Measurements from ENCODE around the gene SENP5. TPM values are rescaled to one million over a fixed set of nuclear protein-coding genes. Genes with fewer than 3 reads are reported as not detected.

SENP5 gene
- total and polyA plus RNA-seq, 12 donors = 9.1 to 41.6 (median 21.1) TPM

DNA sequence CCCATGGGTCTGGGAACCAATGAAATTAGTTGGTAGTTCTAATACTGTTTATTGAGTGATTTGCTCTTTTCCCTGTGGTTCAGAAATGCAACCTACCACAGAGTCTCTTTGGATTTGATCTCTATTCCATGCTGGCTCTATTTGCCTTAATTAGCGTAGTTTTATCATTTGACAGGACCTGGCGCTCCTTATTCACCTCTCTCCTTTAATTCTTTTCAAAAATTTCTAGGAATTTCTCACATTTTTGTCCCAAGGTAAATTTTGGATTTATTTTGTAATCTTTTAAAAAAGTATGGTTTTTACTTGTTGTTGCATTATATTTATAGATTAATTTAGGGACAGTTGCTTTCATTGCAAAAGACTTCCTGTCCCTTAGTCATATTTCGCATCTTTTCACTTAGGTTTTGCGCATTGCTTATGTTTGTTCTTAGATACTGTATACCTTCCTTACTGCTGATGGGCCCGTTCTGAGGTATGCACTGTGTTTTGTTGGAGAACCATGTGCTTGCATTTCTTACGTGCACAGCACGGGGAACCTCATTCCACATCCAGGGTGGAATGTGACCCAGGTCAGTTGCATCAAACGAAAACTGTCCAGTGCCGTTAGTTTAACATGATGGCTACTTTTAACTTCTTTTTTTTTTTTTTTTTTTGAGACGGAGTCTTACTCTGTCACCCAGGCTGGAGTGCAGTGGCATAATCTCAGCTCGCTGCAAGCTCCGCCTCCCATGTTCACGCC, 27.0 kb downstream of the SENP5 start:
- 93 to 95% (median 94%) methylated on average over 13 of the region's 13 CpGs for WGBS, 4 donors
- TF ChIP-seq, protein P1, sequence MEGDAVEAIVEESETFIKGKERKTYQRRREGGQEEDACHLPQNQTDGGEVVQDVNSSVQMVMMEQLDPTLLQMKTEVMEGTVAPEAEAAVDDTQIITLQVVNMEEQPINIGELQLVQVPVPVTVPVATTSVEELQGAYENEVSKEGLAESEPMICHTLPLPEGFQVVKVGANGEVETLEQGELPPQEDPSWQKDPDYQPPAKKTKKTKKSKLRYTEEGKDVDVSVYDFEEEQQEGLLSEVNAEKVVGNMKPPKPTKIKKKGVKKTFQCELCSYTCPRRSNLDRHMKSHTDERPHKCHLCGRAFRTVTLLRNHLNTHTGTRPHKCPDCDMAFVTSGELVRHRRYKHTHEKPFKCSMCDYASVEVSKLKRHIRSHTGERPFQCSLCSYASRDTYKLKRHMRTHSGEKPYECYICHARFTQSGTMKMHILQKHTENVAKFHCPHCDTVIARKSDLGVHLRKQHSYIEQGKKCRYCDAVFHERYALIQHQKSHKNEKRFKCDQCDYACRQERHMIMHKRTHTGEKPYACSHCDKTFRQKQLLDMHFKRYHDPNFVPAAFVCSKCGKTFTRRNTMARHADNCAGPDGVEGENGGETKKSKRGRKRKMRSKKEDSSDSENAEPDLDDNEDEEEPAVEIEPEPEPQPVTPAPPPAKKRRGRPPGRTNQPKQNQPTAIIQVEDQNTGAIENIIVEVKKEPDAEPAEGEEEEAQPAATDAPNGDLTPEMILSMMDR (IDR thresholded peaks at IDR 0.05) = no peak
- no peak for TF ChIP-seq POLR2A (IDR thresholded peaks at IDR 0.05)

DNA sequence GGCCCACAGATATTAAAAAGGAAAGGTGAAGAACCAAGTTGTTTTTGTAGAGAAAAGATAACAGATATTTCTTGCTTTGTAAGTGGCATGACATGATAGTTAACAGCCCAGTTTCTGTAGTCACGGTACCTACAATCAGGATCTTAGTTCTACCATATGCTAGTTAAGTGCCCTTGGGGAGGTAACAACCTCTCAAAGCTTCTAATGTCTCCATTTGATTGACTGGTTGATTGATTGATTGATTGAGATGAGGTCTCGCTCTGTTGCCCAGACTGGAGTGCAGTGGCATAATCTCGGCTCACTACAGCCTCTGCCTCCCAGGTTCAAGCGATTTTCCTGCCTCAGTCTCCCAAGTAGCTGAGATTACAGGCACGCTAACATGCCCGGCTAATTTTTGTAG, 28.5 kb downstream of the SENP5 start:
- H3K27me3 ChIP-seq = no peaks in the 10 kb centered on the region
- no peak for TF ChIP-seq POLR2A (IDR thresholded peaks at IDR 0.05)
- TF ChIP-seq, protein P1 (IDR thresholded peaks at IDR 0.05) = no peak
- peaks cover 0 to 5% of the 10 kb centered on the region in 2 donors for H3K4me1 ChIP-seq (replicated peaks in 1 of 2)
- H3K27ac ChIP-seq = no peak overlapping the region
- H3K36me3 ChIP-seq (replicated peaks in 1 of 2) = peaks cover 0 to 13% of the 10 kb centered on the region in 2 donors
- intact Hi-C loops (cut with DNase I) = no loop called here
- no peak overlapping the region for H3K4me3 ChIP-seq
- WGBS, 4 donors = 91 to 97% (median 97%) methylated on average over 6 of the region's 6 CpGs
- no peak for DNase-seq
- no peaks in the 10 kb centered on the region for H3K9me3 ChIP-seq (replicated peaks in 1 of 3)

More for the DNA sequence above, 27.0 kb downstream of the SENP5 start:
- no peaks in the 10 kb centered on the region for H3K9me3 ChIP-seq (replicated peaks in 1 of 3)
- DNase-seq = no peak
- no peak overlapping the region for H3K4me3 ChIP-seq
- H3K4me1 ChIP-seq (replicated peaks in 1 of 2) = peaks cover 0 to 5% of the 10 kb centered on the region in 2 donors
- no peak overlapping the region for H3K27ac ChIP-seq
- intact Hi-C loops (cut with DNase I) = no loop called here
- H3K27me3 ChIP-seq = no peaks in the 10 kb centered on the region
- no peaks in the 10 kb centered on the region for H3K36me3 ChIP-seq (replicated peaks in 1 of 2)

DNA sequence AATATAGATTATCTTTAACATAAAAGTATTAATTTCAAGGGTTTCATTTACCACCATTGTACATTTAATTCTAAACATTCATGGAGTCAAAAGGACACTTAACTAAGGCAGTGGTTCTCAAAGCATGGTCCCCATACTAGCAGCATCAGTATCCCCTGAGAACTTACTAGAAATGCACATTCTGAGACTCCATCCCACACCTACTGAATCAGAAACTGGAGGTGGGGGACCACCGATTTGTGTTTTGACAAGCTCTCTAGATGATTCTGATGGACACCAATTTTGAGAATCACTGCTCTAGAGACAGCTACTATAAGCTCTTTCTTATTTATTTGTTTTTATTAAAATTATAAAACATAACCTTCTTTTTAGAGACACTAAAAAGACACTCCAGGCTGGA, 34.0 kb downstream of the SENP5 start:
- H3K4me3 ChIP-seq = no peak overlapping the region
- 86 to 100% (median 89%) methylated on average over 1 of the region's 1 CpG for WGBS, 4 donors
- H3K27ac ChIP-seq = no peak overlapping the region
- no peaks in the 10 kb centered on the region for H3K4me1 ChIP-seq (replicated peaks in 1 of 2)
- no peaks in the 10 kb centered on the region for H3K27me3 ChIP-seq
- H3K9me3 ChIP-seq (replicated peaks in 1 of 3) = no peaks in the 10 kb centered on the region
- peaks cover 0 to 50% of the 10 kb centered on the region in 2 donors for H3K36me3 ChIP-seq (replicated peaks in 1 of 2)
- TF ChIP-seq, protein P1 (IDR thresholded peaks at IDR 0.05) = no peak
- no peak for TF ChIP-seq POLR2A (IDR thresholded peaks at IDR 0.05)
- no peak for DNase-seq
- intact Hi-C loops (cut with DNase I) = no loop called here

DNA sequence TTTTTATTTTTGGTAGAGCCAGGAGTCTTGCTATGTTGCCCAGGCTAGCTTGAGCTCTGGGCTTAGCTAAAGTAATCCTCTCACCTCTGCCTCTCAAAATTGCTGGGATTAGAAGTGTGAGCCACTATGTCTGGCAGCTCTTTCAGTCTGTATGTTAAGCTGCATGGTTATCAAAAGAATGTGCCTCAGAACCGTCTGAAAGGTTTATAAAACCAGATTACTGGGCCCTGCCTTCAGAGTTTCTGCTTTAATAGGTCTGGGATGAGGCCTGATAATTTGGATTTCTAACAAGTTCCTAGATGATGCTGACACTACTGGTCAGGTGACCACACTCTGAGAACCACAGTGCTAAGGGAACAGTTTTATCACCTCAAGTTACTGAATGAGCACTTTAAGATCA, 34.6 kb downstream of the SENP5 start:
- Histone ChIP-seq H3K4me1 (replicated peaks in 1 of 2) (no peaks in the 10 kb centered on the region), H3K9me3 (replicated peaks in 1 of 3) (no peaks in the 10 kb centered on the region), H3K27me3 (no peaks in the 10 kb centered on the region), H3K27ac (no peak overlapping the region), H3K36me3 (replicated peaks in 1 of 2) (peaks cover 0 to 50% of the 10 kb centered on the region in 2 donors), H3K4me3 (no peak overlapping the region)
- WGBS, 4 donors = 82 to 100% (median 86%) methylated on average over 1 of the region's 1 CpG
- no peak for TF ChIP-seq POLR2A (IDR thresholded peaks at IDR 0.05)
- TF ChIP-seq, protein P1 (IDR thresholded peaks at IDR 0.05) = no peak
- no peak for DNase-seq
- intact Hi-C loops (cut with DNase I) = no loop called here
